GM12878 (cell line): Measurements from ENCODE around the gene STK33. TPM values are rescaled to one million over a fixed set of nuclear protein-coding genes. Genes with fewer than 3 reads are reported as not detected.

ENCODE experiments used
- ATAC-seq: fragments of 200-7000 bp; cut with Tn5 transposase; 3 replicates; pipeline ENCODE4 v1.9.1; 2020; ENCODE audit warnings: mild to moderate bottlenecking, moderate library complexity
- BruUV-seq: library from RNA; stranded (reverse); fragments of 400-500 nt; replicated peaks from 2 replicates; lab custom pipeline; 2021; lab: Mats Ljungman, UMichigan
- CTCF ChIA-PET: fragments of 300-600 bp; sonication (Branson Sonifier 250); formaldehyde crosslinking; extraction: SDS; loops from one replicate; lab custom pipeline; 2021; ENCODE audit warnings: inconsistent platforms; lab: Yijun Ruan, JAX
- POLR2A ChIA-PET: fragments of 350-600 bp; formaldehyde crosslinking; extraction: SDS; loops from one replicate; lab custom pipeline; 2021; ENCODE audit warnings: inconsistent platforms; lab: Charles Lee
- RAD21 ChIA-PET: fragments of 300-600 bp; sonication (Branson Sonifier 250); formaldehyde crosslinking; loops from one replicate; lab custom pipeline; 2023; ENCODE audit warnings: antibody characterized with exemption; ENCODE audit not compliant: unreplicated experiment; lab: Charles Lee
- SMC1A ChIA-PET: fragments of 300-600 bp; sonication (Branson Sonifier 250); formaldehyde crosslinking; loops from one replicate; lab custom pipeline; 2023; ENCODE audit not compliant: unreplicated experiment, uncharacterized antibody; lab: Charles Lee
- DNase-seq: peaks from one replicate; pipeline ENCODE4 v3.0.0-alpha.2; 2011; ENCODE audit warnings: low read depth, low spot score
- FAIRE-seq: peaks from 3 replicates; lab custom pipeline; 2011; peaks lifted over from hg19 to GRCh38; lab: Jason Lieb, UNC
- H2AFZ ChIP-seq: 2 replicates; pipeline ENCODE4 v1.6.0; 2011; ENCODE audit warnings: low read depth, low read length, control low read depth; ENCODE audit not compliant: control insufficient read depth
- H3K27ac ChIP-seq: 2 replicates; pipeline ENCODE4 v1.5.1; 2011; ENCODE audit warnings: control low read depth; ENCODE audit not compliant: control insufficient read depth, insufficient read depth
- H3K27me3 ChIP-seq, 2 experiments: replicated peaks in 1 of 2; 2 replicates each; pipeline versions ENCODE4 v1.6.0 to v1.6.1; 2011; ENCODE audit warnings: low read length in 1 of 2; ENCODE audit not compliant: control insufficient read depth in 2 of 2, insufficient read depth in 2 of 2
- H3K36me3 ChIP-seq, 2 experiments: 2 replicates each; pipeline ENCODE4 v1.5.1; 2011; ENCODE audit warnings: low read length in 1 of 2; ENCODE audit not compliant: control insufficient read depth in 2 of 2, insufficient read depth in 2 of 2
- H3K4me1 ChIP-seq: 2 replicates; pipeline ENCODE4 v1.6.1; 2011; ENCODE audit warnings: mild to moderate bottlenecking, low read length, moderate library complexity, mixed read lengths; ENCODE audit not compliant: control insufficient read depth, insufficient read depth
- H3K4me2 ChIP-seq: 2 replicates; pipeline ENCODE4 v1.6.0; 2011; ENCODE audit warnings: control low read depth; ENCODE audit not compliant: control insufficient read depth, insufficient read depth
- H3K4me3 ChIP-seq: fragments of 200-600 bp; sonication (generic); 2 replicates; pipeline ENCODE4 v1.5.1; 2016
- H3K79me2 ChIP-seq: 2 replicates; pipeline ENCODE4 v1.6.0; 2011; ENCODE audit warnings: low read length; ENCODE audit not compliant: control insufficient read depth, insufficient read depth
- H3K9ac ChIP-seq: 2 replicates; pipeline ENCODE4 v1.8.0; 2011; ENCODE audit warnings: low read length, control low read depth, mixed read lengths; ENCODE audit not compliant: control insufficient read depth, insufficient read depth
- H3K9me3 ChIP-seq: replicated peaks from 3 replicates; pipeline ENCODE4 v1.5.1; 2011; ENCODE audit warnings: mild to moderate bottlenecking, low read length; ENCODE audit not compliant: control insufficient read depth, insufficient read depth
- H4K20me1 ChIP-seq: 2 replicates; pipeline ENCODE4 v1.6.0; 2011; ENCODE audit not compliant: control insufficient read depth, insufficient read depth
- BACH1 ChIP-seq: fragments of 450-650 bp; IDR thresholded peaks from 2 replicates; pipeline ENCODE4 v1.6.1; 2017; ENCODE audit warnings: mild to moderate bottlenecking, borderline replicate concordance
- ETV6 ChIP-seq, 2 experiments: fragments of 450-650 bp in 1 of 2; IDR thresholded peaks in 1 of 2; conservative IDR thresholded peaks in 1 of 2; 2 replicates each; pipeline ENCODE4 v1.6.1; 2014; ENCODE audit warnings: antibody characterized with exemption in 1 of 2, borderline replicate concordance in 1 of 2, low read depth in 1 of 2, mild to moderate bottlenecking in 1 of 2, moderate library complexity in 1 of 2
- HCFC1 ChIP-seq: fragments of 150-350 bp; IDR thresholded peaks from 2 replicates; pipeline ENCODE4 v1.6.1; 2014; ENCODE audit warnings: low read length
- TBL1XR1 ChIP-seq: IDR thresholded peaks from 2 replicates; pipeline ENCODE4 v1.6.1; 2012; ENCODE audit warnings: low read depth, low read length, improper control_type of control experiment
- ZBTB4 ChIP-seq: fragments of 450-650 bp; formaldehyde crosslinking; IDR thresholded peaks from 2 replicates; pipeline ENCODE4 v1.4.0; 2022; ENCODE audit warnings: mild to moderate bottlenecking, moderate library complexity
- WGBS: methylation state at CpG from one replicate; pipeline ENCODE4 v1.1.6; 2016; ENCODE audit warnings: low lambda C conversion rate; ENCODE audit not compliant: insufficient replicate concordance, insufficient coverage; ENCODE audit errors: missing lambda C conversion rate; 5-methylcytosine and 5-hydroxymethylcytosine counted together
- in situ Hi-C: fragments of 300-500 bp; cut with MboI; formaldehyde crosslinking; loops from 9 replicates; pipeline ENCODE4 v1.14.3; 2018; ENCODE audit warnings: mixed read lengths
- intact Hi-C: fragments of 100-400 bp; cut with micrococcal nuclease; formaldehyde crosslinking; loops from one replicate; pipeline ENCODE4 v1.14.2; 2022; ENCODE audit not compliant: unreplicated experiment
- polyA plus RNA-seq, 11 experiments: library from polyadenylated mRNA; depleted of rRNA in 4 of 11; unstranded in 6 of 11; stranded (reverse) in 5 of 11; fragments of >200 nt; fragmentation: Nextera tagmentation in 4 of 11; fragmentation: Illumina TruSeq in 1 of 11; extraction: Ambion mirVana in 4 of 11; extraction: Trizol in 1 of 11; gene quantifications; 1 replicate in 1 of 11; 2 replicates in 10 of 11; pipeline versions ENCODE4 v1.2.1 to v1.2.3, GENCODE V29; 2011 to 2016; ENCODE audit warnings: inconsistent platforms in 2 of 11, missing spikeins in 2 of 11, low read depth in 1 of 11
- total RNA-seq, 4 experiments: library from RNA; depleted of rRNA in 3 of 4; stranded (reverse); fragments of >200 nt in 3 of 4; fragmentation: Illumina TruSeq in 1 of 4; extraction: Trizol in 1 of 4; gene quantifications; 2 replicates each; pipeline versions ENCODE4 v1.2.1 to v1.2.3, GENCODE V29; 2013 to 2021
- TF ChIP-seq, protein P1 (sequence below): IDR thresholded peaks from 2 replicates; pipeline ENCODE4 v1.6.1; 2012; ENCODE audit warnings: low read depth, low read length, improper control_type of control experiment

Gene STK33
- total and polyA plus RNA-seq, 10 of the 15 experiments (the other 5 are each of a cell fraction or from before 2014, with no cell fraction given), result 5.2 to 27.3 (median 18.3) TPM

DNA sequence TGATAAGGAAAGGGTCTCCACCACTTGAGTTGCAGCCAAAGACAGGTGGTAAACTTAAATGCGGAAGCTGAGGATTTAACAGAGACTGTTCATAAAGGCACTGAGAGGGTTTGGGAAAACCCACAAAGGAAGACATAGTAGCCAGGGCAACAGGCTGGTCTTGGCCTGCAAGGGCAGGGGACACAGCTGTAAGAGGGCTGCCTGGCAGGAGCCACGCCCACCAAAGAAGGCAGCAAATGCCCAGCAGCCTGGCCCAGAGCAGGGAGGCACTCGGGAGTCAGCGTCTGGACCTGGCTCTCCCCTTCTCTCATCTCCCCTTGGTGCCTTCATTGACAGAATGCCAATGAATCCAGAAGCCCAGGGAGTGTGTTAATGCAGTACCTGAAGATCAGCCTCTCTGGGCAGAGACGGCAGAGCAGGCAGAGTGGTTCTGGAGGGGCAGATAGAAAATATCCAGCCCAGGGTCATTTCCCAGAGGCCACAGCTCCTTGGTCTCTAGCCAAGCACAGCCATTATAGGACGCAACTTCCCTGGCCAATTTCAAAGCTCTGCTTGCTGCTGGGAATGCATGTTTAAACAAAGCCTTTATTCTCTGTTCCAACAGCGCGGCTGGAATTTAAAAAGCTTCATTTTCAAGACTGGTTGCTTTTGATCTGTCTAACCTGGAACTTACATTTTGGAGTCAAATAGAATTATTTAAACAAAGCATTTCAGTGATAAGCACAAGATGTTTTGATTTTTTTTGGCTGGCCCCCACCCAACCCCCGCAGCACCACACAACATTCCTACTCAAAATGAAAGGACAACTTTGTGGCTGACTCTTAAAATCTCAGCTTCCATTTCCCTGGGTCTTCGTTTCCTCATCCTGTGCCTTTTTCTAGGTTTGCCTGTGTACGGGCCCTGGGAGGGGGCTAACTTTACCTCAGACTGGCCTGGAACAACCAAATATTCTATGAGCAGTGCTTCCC, 204.7 kb downstream of the STK33 start:
- Histone ChIP-seq H4K20me1 (no peaks in the 10 kb centered on the region), H3K4me2 (no peak overlapping the region), H3K36me3 (no peaks in the 10 kb centered on the region), H3K4me3 (no peak overlapping the region), H3K9me3 (no peaks in the 10 kb centered on the region), H2AFZ (no peak overlapping the region), H3K4me1 (peaks cover 4% of the 10 kb centered on the region), H3K79me2 (no peaks in the 10 kb centered on the region), H3K27ac (no peak overlapping the region), H3K27me3 (no peaks in the 10 kb centered on the region), H3K9ac (no peak overlapping the region)
- POLR2A ChIA-PET, result no interaction called here
- RAD21 ChIA-PET, result interaction anchor here (0.6 kb wide), 1 partner anchor 207 kb away, joined by 3 read pairs; no protein-coding TSS in a partner anchor
- SMC1A ChIA-PET, result interaction anchor here (1.1 kb wide), 1 partner anchor 11 kb away, joined by 3 read pairs; no protein-coding TSS in a partner anchor
- in situ Hi-C loops, result no loop called here
- CTCF ChIA-PET, result no interaction called here
- TF ChIP-seq ZBTB4 (CRISPR knock-in tag) (no peak), BACH1 (no peak), HCFC1 (no peak), ETV6 (conservative IDR thresholded peaks at IDR 0.05 in 1 of 2, IDR thresholded peaks at IDR 0.05 in 1 of 2; ENCODE audit: borderline replicate concordance in 1 of 2, low read depth in 1 of 2) (no peak), TBL1XR1 (no peak)
- TF ChIP-seq, protein P1, sequence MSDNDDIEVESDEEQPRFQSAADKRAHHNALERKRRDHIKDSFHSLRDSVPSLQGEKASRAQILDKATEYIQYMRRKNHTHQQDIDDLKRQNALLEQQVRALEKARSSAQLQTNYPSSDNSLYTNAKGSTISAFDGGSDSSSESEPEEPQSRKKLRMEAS, result no peak
- ATAC-seq, result no peak
- no peak for DNase-seq
- no peak for FAIRE-seq
- no TSS peak for BruUV-seq
- intact Hi-C loops, result no loop called here
- WGBS, result 60% methylated on average over 11 of the region's 11 CpGs
